HepG2 (cell line): ENCODE measurements around the gene HOXA7. TPM values are rescaled to one million over a fixed set of nuclear protein-coding genes. Genes with fewer than 3 reads are reported as not detected.

ENCODE experiments used
- CCDC6 ChIP-seq: sonication (generic); formaldehyde crosslinking; IDR thresholded peaks from 2 replicates; pipeline ENCODE4 v1.8.1; 2022; ENCODE audit warnings: mild to moderate bottlenecking, missing genetic modification reagents, moderate library complexity
- CENPT ChIP-seq: sonication (generic); formaldehyde crosslinking; IDR thresholded peaks from 2 replicates; pipeline ENCODE4 v1.8.0; 2022; ENCODE audit warnings: low read depth, mild to moderate bottlenecking, moderate library complexity, missing genetic modification reagents
- EP300 ChIP-seq, 3 experiments: sonication (generic) in 1 of 3; formaldehyde crosslinking in 1 of 3; IDR thresholded peaks; 2 replicates each; pipeline versions ENCODE4 v1.5.1 to v1.6.1; 2011 to 2020; ENCODE audit warnings: low read depth in 2 of 3, low read length in 2 of 3, borderline replicate concordance in 1 of 3, improper control_type of control experiment in 1 of 3, mild to moderate bottlenecking in 1 of 3, missing genetic modification reagents in 1 of 3, moderate library complexity in 1 of 3
- KLF12 ChIP-seq: sonication (generic); formaldehyde crosslinking; IDR thresholded peaks from 2 replicates; pipeline ENCODE4 v1.4.0; 2020; ENCODE audit warnings: missing genetic modification reagents, borderline replicate concordance
- MXI1 ChIP-seq: IDR thresholded peaks from 3 replicates; pipeline ENCODE4 v1.6.1; 2012; ENCODE audit warnings: low read depth, low read length, inconsistent platforms, borderline replicate concordance
- NCOA1 ChIP-seq: sonication (generic); formaldehyde crosslinking; IDR thresholded peaks from 2 replicates; pipeline ENCODE4 v1.9.0; 2021; ENCODE audit warnings: missing genetic modification reagents
- PHF8 ChIP-seq: sonication (generic); formaldehyde crosslinking; IDR thresholded peaks from 2 replicates; pipeline ENCODE4 v1.5.0; 2020; ENCODE audit warnings: missing genetic modification reagents
- PRMT3 ChIP-seq: sonication (generic); formaldehyde crosslinking; IDR thresholded peaks from 2 replicates; pipeline ENCODE4 v1.8.1; 2022; ENCODE audit warnings: low read depth, mild to moderate bottlenecking, moderate library complexity, missing genetic modification reagents, borderline replicate concordance
- WIZ ChIP-seq: sonication (generic); formaldehyde crosslinking; IDR thresholded peaks from 2 replicates; pipeline ENCODE4 v1.5.1; 2020; ENCODE audit warnings: mild to moderate bottlenecking, missing genetic modification reagents
- ZBTB38 ChIP-seq: sonication (generic); formaldehyde crosslinking; IDR thresholded peaks from 2 replicates; pipeline ENCODE4 v1.5.1; 2020; ENCODE audit warnings: mild to moderate bottlenecking, missing genetic modification reagents
- ZMYM4 ChIP-seq: sonication (generic); formaldehyde crosslinking; IDR thresholded peaks from 2 replicates; pipeline ENCODE4 v1.8.1; 2023; ENCODE audit warnings: mild to moderate bottlenecking, missing genetic modification reagents
- ZNF44 ChIP-seq: sonication (generic); formaldehyde crosslinking; IDR thresholded peaks from 2 replicates; pipeline ENCODE4 v1.5.1; 2020; ENCODE audit warnings: mild to moderate bottlenecking, missing genetic modification reagents
- ZNF496 ChIP-seq: sonication (generic); formaldehyde crosslinking; IDR thresholded peaks from 2 replicates; pipeline ENCODE4 v1.8.1; 2023; ENCODE audit warnings: mild to moderate bottlenecking, moderate library complexity, missing genetic modification reagents; ENCODE audit not compliant: insufficient replicate concordance
- ZNF564 ChIP-seq: sonication (generic); formaldehyde crosslinking; IDR thresholded peaks from 2 replicates; pipeline ENCODE4 v1.8.1; 2023; ENCODE audit warnings: mild to moderate bottlenecking, missing genetic modification reagents
- ZNF569 ChIP-seq: sonication (generic); formaldehyde crosslinking; IDR thresholded peaks from 2 replicates; pipeline ENCODE4 v1.5.0; 2020; ENCODE audit warnings: mild to moderate bottlenecking, missing genetic modification reagents, moderate library complexity, borderline replicate concordance
- polyA plus RNA-seq, 8 experiments: library from polyadenylated mRNA; depleted of rRNA in 3 of 8; stranded (reverse) in 7 of 8; unstranded in 1 of 8; fragments of >200 nt; fragmentation: Illumina TruSeq in 4 of 8; extraction: Trizol in 4 of 8; gene quantifications; 2 replicates each; pipeline versions ENCODE4 v1.2.1 to v1.2.3, GENCODE V29; 2011 to 2016; ENCODE audit warnings: low read depth in 4 of 8, missing spikeins in 1 of 8, mixed read lengths in 1 of 8; ENCODE audit not compliant: insufficient read depth in 1 of 8
- total RNA-seq, 5 experiments: library from RNA; depleted of rRNA; stranded (reverse); fragments of >200 nt; fragmentation: Illumina TruSeq; extraction: Trizol; gene quantifications; 2 replicates each; pipeline ENCODE4 v1.2.3, GENCODE V29; 2016; ENCODE audit warnings: low read depth in 1 of 5
- TF ChIP-seq, protein P1 (sequence below): sonication (generic); formaldehyde crosslinking; IDR thresholded peaks from 2 replicates; pipeline ENCODE4 v1.8.1; 2022; ENCODE audit warnings: mild to moderate bottlenecking, missing genetic modification reagents
- TF ChIP-seq, protein P2 (sequence below): sonication (generic); formaldehyde crosslinking; IDR thresholded peaks from 2 replicates; pipeline ENCODE4 v1.5.1; 2020; ENCODE audit warnings: mild to moderate bottlenecking, missing genetic modification reagents, moderate library complexity
- TF ChIP-seq, protein P3 (sequence below): IDR thresholded peaks from 2 replicates; pipeline ENCODE4 v1.6.1; 2016; ENCODE audit warnings: low read depth, borderline replicate concordance
- TF ChIP-seq, protein P4 (sequence below): sonication (generic); formaldehyde crosslinking; IDR thresholded peaks from 2 replicates; pipeline ENCODE4 v1.5.1; 2020; ENCODE audit warnings: mild to moderate bottlenecking, missing genetic modification reagents, borderline replicate concordance

Gene HOXA7
- total and polyA plus RNA-seq, 2 of the 13 experiments (the other 11 are each of a cell fraction or from before 2014, with no cell fraction given): 0.05 TPM; not detected in 1

DNA sequence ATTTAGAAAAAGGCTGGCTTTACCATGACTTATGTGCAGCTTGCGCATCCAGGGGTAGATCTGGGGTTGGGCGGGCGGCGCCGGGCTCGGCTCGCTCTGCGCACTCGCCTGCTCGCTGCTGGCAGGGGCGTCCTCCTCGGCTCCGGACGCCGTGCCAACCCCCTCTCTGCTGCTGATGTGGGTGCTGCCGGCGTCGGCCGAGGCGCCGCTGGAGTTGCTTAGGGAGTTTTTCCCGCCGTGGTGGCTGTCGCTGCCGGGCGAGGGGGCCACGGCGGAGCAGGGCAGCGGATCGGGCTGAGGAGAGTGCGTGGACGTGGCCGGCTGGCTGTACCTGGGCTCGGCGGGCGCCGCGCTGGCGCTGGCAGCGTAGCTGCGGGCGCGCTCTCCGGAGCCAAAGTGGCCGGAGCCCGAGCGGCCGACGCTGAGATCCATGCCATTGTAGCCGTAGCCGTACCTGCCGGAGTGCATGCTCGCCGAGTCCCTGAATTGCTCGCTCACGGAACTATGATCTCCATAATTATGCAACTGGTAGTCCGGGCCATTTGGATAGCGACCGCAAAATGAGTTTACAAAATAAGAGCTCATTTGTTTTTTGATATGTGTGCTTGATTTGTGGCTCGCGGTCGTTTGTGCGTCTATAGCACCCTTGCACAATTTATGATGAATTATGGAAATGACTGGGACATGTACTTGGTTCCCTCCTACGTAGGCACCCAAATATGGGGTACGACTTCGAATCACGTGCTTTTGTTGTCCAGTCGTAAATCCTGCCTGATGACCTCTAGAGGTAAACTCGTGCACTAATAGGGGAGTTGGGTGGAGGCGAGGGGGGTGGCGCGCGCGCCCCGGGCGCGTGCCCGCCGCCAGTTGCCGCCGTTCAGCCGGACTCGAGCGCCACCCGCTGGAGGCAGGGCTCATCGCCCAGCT lies 13.2 kb downstream of the HOXA7 start, which contains the start of gene HOXA5 (continued):
- TF ChIP-seq EP300 (IDR thresholded peaks at IDR 0.05; ENCODE audit: low read depth in 2 of 2, low read length in 2 of 2) (no peak), EP300 (CRISPR knock-in tag; IDR thresholded peaks at IDR 0.05; ENCODE audit: borderline replicate concordance) (no peak), ZNF569 (no peak), KLF12 (CRISPR knock-in tag) (no peak; the same call in 1 of the 2 replicates), CCDC6 (CRISPR knock-in tag) (no peak), ZMYM4 (CRISPR knock-in tag) (peak; percentile 87), ZNF564 (CRISPR knock-in tag) (no peak), ZNF44 (CRISPR knock-in tag) (no peak), ZBTB38 (CRISPR knock-in tag) (no peak; the same call in 1 of the 2 replicates), WIZ (no peak), ZNF496 (CRISPR knock-in tag) (no peak), PHF8 (CRISPR knock-in tag) (peak; percentile 41; the same call in 1 of the 2 replicates), CENPT (CRISPR knock-in tag) (no peak), NCOA1 (CRISPR knock-in tag) (no peak), PRMT3 (CRISPR knock-in tag) (no peak), MXI1 (peak; percentile 20; the same call in 1 of the 3 replicates)
- TF ChIP-seq, protein P1, sequence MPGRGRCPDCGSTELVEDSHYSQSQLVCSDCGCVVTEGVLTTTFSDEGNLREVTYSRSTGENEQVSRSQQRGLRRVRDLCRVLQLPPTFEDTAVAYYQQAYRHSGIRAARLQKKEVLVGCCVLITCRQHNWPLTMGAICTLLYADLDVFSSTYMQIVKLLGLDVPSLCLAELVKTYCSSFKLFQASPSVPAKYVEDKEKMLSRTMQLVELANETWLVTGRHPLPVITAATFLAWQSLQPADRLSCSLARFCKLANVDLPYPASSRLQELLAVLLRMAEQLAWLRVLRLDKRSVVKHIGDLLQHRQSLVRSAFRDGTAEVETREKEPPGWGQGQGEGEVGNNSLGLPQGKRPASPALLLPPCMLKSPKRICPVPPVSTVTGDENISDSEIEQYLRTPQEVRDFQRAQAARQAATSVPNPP: no peak
- TF ChIP-seq, protein P2, sequence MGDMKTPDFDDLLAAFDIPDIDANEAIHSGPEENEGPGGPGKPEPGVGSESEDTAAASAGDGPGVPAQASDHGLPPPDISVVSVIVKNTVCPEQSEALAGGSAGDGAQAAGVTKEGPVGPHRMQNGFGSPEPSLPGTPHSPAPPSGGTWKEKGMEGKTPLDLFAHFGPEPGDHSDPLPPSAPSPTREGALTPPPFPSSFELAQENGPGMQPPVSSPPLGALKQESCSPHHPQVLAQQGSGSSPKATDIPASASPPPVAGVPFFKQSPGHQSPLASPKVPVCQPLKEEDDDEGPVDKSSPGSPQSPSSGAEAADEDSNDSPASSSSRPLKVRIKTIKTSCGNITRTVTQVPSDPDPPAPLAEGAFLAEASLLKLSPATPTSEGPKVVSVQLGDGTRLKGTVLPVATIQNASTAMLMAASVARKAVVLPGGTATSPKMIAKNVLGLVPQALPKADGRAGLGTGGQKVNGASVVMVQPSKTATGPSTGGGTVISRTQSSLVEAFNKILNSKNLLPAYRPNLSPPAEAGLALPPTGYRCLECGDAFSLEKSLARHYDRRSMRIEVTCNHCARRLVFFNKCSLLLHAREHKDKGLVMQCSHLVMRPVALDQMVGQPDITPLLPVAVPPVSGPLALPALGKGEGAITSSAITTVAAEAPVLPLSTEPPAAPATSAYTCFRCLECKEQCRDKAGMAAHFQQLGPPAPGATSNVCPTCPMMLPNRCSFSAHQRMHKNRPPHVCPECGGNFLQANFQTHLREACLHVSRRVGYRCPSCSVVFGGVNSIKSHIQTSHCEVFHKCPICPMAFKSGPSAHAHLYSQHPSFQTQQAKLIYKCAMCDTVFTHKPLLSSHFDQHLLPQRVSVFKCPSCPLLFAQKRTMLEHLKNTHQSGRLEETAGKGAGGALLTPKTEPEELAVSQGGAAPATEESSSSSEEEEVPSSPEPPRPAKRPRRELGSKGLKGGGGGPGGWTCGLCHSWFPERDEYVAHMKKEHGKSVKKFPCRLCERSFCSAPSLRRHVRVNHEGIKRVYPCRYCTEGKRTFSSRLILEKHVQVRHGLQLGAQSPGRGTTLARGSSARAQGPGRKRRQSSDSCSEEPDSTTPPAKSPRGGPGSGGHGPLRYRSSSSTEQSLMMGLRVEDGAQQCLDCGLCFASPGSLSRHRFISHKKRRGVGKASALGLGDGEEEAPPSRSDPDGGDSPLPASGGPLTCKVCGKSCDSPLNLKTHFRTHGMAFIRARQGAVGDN (CRISPR knock-in tag): peak; percentile 64
- TF ChIP-seq, protein P3, sequence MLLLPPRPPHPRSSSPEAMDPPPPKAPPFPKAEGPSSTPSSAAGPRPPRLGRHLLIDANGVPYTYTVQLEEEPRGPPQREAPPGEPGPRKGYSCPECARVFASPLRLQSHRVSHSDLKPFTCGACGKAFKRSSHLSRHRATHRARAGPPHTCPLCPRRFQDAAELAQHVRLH: no peak
- TF ChIP-seq, protein P4, sequence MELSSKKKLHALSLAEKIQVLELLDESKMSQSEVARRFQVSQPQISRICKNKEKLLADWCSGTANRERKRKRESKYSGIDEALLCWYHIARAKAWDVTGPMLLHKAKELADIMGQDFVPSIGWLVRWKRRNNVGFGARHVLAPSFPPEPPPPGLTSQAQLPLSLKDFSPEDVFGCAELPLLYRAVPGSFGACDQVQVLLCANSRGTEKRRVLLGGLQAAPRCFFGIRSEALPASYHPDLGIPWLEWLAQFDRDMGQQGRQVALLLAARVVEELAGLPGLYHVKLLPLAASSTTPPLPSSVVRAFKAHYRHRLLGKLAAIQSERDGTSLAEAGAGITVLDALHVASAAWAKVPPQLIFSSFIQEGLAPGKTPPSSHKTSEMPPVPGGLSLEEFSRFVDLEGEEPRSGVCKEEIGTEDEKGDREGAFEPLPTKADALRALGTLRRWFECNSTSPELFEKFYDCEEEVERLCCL (CRISPR knock-in tag): no peak
